Right atrium auricular region (tissue), 2 donors: ENCODE results near the gene SLC19A1. TPM values are rescaled to one million over a fixed set of nuclear protein-coding genes. Genes with fewer than 3 reads are reported as not detected.
"Not testable (repeated sequence)": the region's sequence is repeated elsewhere in the genome, so short reads cannot be mapped to it uniquely, and the experiment has no call there.

Experiments
- DNase-seq: peaks from one replicate; pipeline ENCODE4 v3.0.0-alpha.2; 2019; ENCODE audit warnings: low spot score
- H3K27ac ChIP-seq, 2 donors: fragments of 200-600 bp; sonication (generic); 1 replicate in 1 of 2; 2 replicates in 1 of 2; pipeline ENCODE4 v1.5.1; 2016 to 2019
- H3K27me3 ChIP-seq, 2 donors: fragments of 200-600 bp; sonication (generic); one replicate each; pipeline versions ENCODE4 v1.5.1 to v1.6.0; 2017 to 2019
- H3K36me3 ChIP-seq: fragments of 200-600 bp; sonication (generic); one replicate; pipeline ENCODE4 v1.5.1; 2016
- H3K4me1 ChIP-seq, 2 donors: fragments of 200-600 bp; sonication (generic); one replicate each; pipeline versions ENCODE4 v1.5.1 to v1.6.0; 2017 to 2019
- H3K4me3 ChIP-seq, 2 donors: fragments of 200-600 bp; sonication (generic); 1 replicate in 1 of 2; 2 replicates in 1 of 2; pipeline ENCODE4 v1.5.1; 2017 to 2019; ENCODE audit warnings: mild to moderate bottlenecking in 1 of 2, moderate library complexity in 1 of 2
- H3K9me3 ChIP-seq, 2 donors: fragments of 200-600 bp; sonication (generic); one replicate each; pipeline ENCODE4 v1.5.1; 2019
- total RNA-seq, 2 donors: library from RNA; depleted of rRNA; stranded (reverse); fragments of >200 nt; gene quantifications; one replicate each; pipeline ENCODE4 v1.1.0, GENCODE V29; 2016
- TF ChIP-seq, protein P1 (sequence below), 2 donors: fragments of 200-600 bp; sonication (generic); IDR thresholded peaks; one replicate each; pipeline ENCODE4 v1.5.1; 2019; ENCODE audit warnings: antibody characterized with exemption in 2 of 2

Gene SLC19A1
- total RNA-seq, 2 donors from 2014 or later: 2.2 to 5.3 TPM

DNA sequence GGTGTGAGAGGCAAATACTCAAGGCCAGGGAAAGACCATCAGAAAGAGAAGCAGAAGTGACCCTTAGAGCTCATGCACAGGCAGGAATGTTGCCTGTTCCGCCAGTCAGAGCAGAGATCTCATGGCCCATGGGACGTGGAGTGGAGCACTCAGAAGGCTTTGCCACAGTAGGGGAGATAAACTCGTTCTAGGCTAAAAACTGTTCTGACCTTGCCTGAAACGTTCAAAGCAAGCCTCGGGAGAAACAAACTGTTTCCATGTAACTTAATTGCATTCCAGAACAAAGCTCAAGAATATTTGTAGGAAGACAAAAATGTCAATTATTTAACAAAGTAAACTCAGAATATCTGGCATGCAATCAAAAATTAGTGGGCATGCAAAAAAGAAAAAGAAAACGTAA is 20.7 kb upstream of the SLC19A1 start:
- H3K27me3 ChIP-seq: no peaks in the 10 kb centered on the region
- TF ChIP-seq, protein P1, sequence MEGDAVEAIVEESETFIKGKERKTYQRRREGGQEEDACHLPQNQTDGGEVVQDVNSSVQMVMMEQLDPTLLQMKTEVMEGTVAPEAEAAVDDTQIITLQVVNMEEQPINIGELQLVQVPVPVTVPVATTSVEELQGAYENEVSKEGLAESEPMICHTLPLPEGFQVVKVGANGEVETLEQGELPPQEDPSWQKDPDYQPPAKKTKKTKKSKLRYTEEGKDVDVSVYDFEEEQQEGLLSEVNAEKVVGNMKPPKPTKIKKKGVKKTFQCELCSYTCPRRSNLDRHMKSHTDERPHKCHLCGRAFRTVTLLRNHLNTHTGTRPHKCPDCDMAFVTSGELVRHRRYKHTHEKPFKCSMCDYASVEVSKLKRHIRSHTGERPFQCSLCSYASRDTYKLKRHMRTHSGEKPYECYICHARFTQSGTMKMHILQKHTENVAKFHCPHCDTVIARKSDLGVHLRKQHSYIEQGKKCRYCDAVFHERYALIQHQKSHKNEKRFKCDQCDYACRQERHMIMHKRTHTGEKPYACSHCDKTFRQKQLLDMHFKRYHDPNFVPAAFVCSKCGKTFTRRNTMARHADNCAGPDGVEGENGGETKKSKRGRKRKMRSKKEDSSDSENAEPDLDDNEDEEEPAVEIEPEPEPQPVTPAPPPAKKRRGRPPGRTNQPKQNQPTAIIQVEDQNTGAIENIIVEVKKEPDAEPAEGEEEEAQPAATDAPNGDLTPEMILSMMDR (IDR thresholded peaks at IDR 0.05): no peak
- no peak overlapping the region for H3K27ac ChIP-seq
- H3K36me3 ChIP-seq: no peaks in the 10 kb centered on the region
- no peaks in the 10 kb centered on the region for H3K4me1 ChIP-seq
- DNase-seq: no peak
- no peaks in the 10 kb centered on the region for H3K9me3 ChIP-seq
- no peak overlapping the region for H3K4me3 ChIP-seq

DNA sequence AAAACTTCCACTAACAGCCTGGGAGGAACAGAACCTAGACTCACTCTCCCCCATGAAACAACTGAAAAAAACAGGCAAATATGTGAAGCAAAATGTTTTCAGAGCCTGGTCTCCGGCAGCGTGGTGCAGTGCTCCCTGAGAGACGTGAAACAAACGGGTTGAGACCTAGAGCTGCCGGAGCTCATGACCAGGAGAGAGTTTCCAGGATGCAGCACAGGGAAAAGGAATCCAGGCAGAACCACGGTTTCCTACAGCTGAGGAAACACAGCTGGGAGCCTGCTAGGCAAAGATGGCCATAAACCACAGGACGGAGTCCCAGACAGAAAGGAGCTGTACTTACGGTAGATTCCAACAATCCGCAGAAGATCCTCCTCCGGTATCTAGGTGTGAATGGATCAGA is 20.2 kb upstream of the SLC19A1 start:
- Histone ChIP-seq H3K36me3 (no peaks in the 10 kb centered on the region), H3K4me3 (no peak overlapping the region), H3K27me3 (no peaks in the 10 kb centered on the region), H3K4me1 (no peaks in the 10 kb centered on the region), H3K9me3 (no peaks in the 10 kb centered on the region), H3K27ac (no peak overlapping the region)
- TF ChIP-seq, protein P1 (IDR thresholded peaks at IDR 0.05): no peak
- no peak for DNase-seq

DNA sequence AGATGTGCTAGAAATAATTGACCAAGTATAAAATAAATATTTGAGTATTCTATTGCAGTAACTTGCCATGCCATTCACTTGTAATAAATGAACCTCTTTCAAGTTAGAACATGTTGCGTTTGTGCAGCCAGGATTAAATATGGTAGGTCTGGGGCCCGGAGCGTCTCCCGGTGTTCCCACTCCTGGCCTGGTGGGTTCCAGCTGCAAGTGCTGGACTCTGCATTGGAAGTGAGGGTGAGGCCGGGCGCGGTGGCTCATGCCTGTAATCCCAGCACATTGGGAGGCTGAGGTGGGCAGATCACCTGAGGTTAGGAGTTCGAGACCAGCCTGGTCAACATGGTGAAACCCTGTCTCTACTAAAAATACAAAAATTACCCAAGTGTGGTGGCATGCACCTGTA is 19.0 kb upstream of the SLC19A1 start:
- H3K36me3 ChIP-seq, DNase-seq, H3K4me3 ChIP-seq, H3K27ac ChIP-seq, H3K4me1 ChIP-seq, H3K9me3 ChIP-seq, H3K27me3 ChIP-seq: not testable (repeated sequence)

DNA sequence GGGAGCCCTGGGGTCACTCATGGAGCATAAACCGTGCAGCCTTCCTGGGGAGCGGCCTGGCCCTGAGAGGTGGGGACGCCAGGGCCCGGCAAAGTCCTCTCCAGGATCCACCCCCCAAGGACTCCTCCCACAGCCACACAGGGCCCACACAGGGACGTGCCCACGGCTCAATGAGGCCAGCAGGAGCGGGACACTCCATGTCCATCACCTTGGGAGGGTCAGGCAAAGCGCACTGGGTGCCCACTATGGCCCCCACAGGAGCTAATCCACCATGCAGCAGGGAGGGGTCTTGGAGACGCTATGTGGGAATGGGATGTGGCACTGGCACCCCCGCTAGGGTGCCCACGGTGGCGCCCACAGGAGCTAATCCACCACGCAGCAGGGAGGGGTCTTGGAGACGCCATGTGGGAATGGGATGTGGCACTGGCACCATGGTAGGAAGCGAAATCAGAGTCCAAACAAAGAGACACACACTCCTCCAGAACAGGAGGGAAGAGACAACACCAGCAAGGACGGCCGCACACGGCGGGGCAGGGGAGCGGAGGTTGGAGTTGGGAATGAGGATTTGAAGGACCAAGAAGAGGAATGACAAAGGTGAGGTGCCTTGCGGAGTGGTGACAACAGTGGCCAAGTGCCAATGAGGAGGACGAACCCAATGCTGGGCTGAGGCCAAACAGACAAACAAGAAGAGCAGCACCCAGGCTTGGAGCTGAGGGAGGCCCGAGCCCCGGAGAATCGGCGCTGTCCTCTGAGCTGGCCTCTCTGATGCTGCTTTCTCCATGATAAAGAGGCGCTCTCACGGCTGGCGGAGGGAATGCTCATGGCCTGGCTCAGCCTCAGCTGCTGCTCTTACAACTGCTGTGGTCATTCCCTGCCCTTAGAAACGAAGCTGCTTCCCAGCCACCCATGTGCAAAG is 18.1 kb upstream of the SLC19A1 start:
- Histone ChIP-seq H3K9me3 (no peaks in the 10 kb centered on the region), H3K36me3 (no peaks in the 10 kb centered on the region), H3K4me1 (peaks cover 0 to 9% of the 10 kb centered on the region in 2 donors), H3K4me3 (no peak overlapping the region), H3K27ac (no peak overlapping the region), H3K27me3 (no peaks in the 10 kb centered on the region)
- no peak for DNase-seq
- TF ChIP-seq, protein P1 (IDR thresholded peaks at IDR 0.05): no peak

DNA sequence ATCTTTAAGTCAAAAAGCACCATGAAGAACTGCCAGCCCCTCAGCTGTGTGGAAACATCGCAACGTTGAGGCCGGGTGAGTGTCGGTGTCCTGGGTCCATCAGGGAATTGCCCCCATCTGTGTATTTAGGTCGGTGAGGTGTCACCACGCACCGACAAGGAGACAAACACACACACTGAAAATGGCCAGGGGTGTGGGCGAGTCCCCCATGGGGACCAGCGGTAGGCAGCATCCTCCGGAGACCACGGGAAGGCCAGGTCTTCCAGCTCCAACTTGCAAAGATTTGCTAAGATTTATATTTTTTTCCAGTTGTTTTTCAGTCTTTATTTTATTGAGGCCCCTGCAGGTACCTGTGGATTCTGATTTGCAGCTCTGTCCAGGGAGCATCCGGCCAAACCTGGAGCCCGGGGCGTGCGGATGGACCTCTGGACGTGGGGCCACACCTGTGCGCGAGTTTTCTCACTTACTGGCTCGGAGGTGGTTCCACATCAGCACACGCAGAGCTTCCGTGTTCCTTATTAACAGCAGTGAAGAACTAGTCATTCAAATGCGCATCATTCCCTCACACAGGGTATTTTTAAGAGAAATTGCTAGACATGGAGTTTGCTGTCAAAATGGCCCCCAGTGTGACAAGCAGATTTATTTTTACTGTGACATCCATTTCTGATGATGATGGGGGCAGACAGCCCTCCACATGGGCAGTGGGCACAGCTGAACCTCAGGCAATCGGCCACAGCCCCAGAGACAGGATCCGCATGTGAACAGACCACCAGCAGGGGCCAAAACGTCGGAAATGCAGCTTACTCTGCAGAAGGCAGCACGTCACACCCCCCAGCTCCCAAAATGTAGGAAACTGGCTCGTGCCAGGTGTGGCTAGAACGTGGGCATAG is 17.2 kb upstream of the SLC19A1 start:
- Histone ChIP-seq H3K4me3 (no peak overlapping the region), H3K36me3 (no peaks in the 10 kb centered on the region), H3K4me1 (peaks cover 0 to 13% of the 10 kb centered on the region in 2 donors), H3K27ac (no peak overlapping the region), H3K9me3 (no peaks in the 10 kb centered on the region), H3K27me3 (no peaks in the 10 kb centered on the region)
- TF ChIP-seq, protein P1 (IDR thresholded peaks at IDR 0.05): no peak
- DNase-seq: no peak
